ENCODE results near the gene QKI.

DNA sequence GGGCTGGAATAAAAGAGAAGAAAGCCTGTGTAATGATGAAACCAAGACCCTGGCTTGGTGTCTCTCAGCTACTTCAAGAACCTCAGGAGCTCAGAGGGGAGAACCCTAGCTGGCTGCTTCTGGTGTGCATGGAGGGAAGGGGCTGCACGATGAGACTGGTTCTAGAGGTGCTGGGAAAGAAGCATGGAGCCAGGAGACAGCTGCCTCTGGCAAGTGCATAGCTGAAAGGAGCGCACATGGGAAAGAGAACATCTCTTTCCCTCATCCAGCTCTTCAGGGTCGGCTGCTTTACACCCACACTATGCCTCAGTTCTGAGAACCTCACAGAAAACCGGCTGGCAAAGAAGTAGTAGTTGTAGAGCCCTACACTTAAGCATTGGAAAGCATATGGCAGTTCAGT is 139.5 kb downstream of the QKI start:
- TF ChIP-seq POLR2A (IDR thresholded peaks at IDR 0.05; ENCODE audit: low read depth, low read length) (no peak), POLR2AphosphoS5 (IDR thresholded peaks at IDR 0.05; ENCODE audit: low read depth, low read length) (no peak), SPI1 (IDR thresholded peaks at IDR 0.05; ENCODE audit: low read depth, low read length) (no peak), TAF1 (IDR thresholded peaks at IDR 0.05; ENCODE audit: low read depth, low read length) (no peak), PAX5 (IDR thresholded peaks at IDR 0.05; ENCODE audit: insufficient read depth, low read length, severe bottlenecking) (no peak)

Measured in GM12891 (cell line).